Cardiac fibroblast (primary cell): Measurements from ENCODE around the gene KLK6.
A peak's percentile ranks its signal among the peaks of the same experiment; 100 is the strongest.

Source experiments
- DNase-seq, 2 donors: peaks; one replicate each; pipeline versions ENCODE4 v3.0.0 to v3.0.0-alpha.2; 2010; ENCODE audit warnings: low read depth in 2 of 2
- H3K4me3 ChIP-seq, 2 donors: replicated peaks in 1 of 2; 1 replicate in 1 of 2; 2 replicates in 1 of 2; pipeline ENCODE4 v1.5.1; 2011; ENCODE audit warnings: low read depth in 2 of 2, low read length in 2 of 2, mild to moderate bottlenecking in 2 of 2, moderate library complexity in 1 of 2
- TF ChIP-seq, protein P1 (sequence below): IDR thresholded peaks from one replicate; pipeline ENCODE4 v1.5.1; 2011; ENCODE audit warnings: low read depth, mild to moderate bottlenecking, low read length, inconsistent platforms

The KLK6 gene

DNA sequence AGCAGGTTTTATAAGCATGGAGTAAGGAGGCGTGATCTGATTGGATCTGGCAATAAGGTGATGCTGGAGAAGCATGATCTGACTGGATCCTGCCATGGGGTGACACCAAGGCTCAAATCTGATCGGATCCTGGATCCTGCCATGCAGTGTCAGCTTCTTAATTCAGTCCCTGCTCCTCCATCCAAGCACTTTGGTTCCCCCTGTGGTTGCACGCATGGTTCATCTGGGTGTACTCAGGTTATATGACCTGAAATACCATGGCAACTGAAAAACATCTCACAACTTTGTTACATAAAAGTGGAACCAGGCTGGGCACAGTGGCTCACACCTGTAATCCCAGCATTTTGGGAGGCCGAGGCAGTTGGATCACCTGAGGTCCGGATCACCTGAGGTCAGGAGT lies 40.6 kb downstream of the KLK6 start:
- no peak overlapping the region for H3K4me3 ChIP-seq
- TF ChIP-seq, protein P1, sequence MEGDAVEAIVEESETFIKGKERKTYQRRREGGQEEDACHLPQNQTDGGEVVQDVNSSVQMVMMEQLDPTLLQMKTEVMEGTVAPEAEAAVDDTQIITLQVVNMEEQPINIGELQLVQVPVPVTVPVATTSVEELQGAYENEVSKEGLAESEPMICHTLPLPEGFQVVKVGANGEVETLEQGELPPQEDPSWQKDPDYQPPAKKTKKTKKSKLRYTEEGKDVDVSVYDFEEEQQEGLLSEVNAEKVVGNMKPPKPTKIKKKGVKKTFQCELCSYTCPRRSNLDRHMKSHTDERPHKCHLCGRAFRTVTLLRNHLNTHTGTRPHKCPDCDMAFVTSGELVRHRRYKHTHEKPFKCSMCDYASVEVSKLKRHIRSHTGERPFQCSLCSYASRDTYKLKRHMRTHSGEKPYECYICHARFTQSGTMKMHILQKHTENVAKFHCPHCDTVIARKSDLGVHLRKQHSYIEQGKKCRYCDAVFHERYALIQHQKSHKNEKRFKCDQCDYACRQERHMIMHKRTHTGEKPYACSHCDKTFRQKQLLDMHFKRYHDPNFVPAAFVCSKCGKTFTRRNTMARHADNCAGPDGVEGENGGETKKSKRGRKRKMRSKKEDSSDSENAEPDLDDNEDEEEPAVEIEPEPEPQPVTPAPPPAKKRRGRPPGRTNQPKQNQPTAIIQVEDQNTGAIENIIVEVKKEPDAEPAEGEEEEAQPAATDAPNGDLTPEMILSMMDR: no peak
- DNase-seq: no peak

DNA sequence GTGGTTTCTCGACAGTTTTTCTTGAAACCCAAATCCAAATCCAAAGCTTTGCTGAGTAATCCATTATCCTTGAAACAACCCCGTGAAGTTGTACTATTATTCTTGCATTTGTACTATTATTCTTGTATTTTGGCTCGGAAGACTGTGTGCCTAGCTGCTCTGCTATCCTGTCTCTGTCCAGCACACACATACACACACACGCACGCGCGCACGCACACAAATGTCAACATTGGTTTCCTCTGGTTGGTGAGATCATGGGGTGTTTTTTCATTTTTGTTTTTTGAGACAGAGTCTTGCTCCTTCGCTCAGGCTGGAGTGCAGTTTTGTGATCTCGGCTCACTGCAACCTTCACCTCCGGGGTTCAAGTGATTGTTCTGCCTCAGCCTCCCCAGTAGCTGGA lies 43.2 kb downstream of the KLK6 start:
- no peak overlapping the region for H3K4me3 ChIP-seq
- no peak for DNase-seq
- TF ChIP-seq, protein P1: no peak

DNA sequence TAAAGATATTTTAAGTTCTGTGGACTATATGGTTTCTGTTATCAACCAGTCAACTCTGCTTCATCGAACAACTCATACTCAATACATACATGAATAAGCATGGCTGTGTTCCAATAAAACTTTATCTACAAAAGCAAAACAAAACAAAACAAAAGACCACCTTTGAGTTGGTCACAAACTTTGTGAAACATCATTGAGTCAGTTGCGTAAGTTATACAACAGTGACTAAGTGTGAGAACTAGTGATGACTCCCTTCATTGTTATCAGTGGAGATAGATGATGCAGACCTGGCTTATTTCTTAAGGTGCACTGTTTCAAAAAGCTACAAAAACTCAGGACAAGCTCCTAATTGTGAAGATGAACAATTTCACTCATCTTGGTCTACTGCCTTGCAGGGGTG lies 43.7 kb downstream of the KLK6 start:
- H3K4me3 ChIP-seq: no peak overlapping the region
- peak in 1 of 2 donors; percentile 49 for DNase-seq
- TF ChIP-seq, protein P1: no peak

DNA sequence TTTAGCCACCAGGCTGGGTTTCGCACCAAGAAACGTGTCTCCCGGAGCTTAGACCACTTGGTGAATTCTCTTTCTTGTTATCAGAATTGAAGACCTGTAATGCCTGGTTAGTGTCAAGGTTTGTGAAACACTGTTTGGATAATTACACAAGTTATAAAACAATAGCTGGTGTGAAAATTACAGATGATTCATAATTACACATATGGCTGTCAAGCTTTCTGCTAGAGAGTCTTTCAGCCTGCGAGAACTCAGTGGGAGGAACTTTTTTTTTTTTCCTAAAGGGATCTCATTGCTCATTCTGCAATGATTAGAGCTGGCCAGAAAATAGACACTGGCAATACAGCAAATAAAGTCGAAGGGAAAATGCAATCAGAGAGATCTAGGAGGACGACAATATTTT lies 44.8 kb downstream of the KLK6 start:
- no peak for DNase-seq
- no peak overlapping the region for H3K4me3 ChIP-seq

DNA sequence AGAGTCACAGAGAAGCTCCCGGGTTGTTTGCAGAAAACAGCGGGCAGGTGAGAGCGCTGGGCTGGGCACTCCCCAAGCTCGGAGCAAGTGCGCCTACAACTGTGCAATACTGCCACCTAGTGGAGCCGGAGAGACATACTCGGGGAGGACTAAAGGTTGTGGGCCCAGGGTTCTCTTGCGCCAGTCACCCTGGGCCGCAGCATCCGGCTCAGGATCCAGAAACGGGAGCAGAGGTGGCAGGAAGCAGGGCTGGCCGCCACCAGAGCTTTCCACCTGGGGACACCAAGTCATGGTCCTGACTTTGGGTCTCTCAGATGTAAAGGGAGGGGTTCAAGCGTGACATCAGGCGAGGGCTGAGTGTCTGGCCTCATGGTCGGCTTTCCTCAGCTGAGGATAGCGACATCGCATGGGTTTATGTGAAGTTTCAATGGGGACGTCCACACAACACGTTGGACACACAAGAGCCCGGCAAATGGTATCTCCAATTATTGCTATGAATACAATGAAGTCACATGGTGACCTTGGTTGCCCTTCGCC lies 47.0 kb downstream of the KLK6 start:
- DNase-seq: peak; percentile 80 to 82
- H3K4me3 ChIP-seq: no peak overlapping the region
- TF ChIP-seq, protein P1: peak; percentile 85

More for the DNA sequence above, 44.8 kb downstream of the KLK6 start:
- TF ChIP-seq, protein P1: no peak

DNA sequence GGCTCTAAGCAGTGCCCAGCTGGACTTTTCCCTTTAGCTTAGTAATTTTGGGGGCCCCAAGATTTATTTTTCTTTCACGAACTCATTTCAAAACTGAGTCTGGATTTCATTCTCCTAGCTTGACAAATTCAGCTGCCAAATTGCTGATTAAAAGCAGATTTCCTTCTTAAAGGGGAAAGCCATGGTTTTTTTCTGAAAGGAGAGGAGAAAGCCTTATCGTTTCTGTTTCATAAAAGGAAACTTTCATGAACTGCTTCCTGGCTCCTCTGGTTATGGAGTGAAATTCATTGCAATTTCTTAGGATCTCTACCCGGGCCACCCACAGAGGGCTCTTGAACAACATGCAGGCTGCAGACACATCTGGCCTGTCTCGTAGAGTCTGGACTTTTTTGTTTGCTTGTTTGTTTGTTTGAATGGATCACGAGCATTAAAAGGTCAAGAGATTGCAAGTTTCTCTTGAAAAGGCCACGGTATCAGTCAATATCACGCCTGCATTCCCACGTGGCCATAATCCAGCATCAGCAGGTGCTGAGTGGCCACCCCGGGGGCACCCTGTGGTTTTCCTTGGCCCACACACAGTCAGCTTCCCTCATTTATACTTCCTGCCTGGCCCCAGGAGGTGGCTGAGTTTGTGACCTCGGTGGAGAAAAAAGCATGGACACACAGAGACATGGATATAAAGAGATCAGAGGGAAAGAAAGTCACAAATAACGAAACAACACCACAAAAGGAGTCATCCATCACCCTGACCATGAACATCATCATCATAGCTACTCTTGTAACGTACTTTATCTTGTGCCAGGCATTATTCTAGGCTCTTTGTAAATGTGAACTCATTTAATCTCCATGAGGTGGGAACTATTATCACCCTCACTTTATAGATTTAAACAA lies 47.7 kb downstream of the KLK6 start:
- TF ChIP-seq, protein P1: no peak
- no peak for DNase-seq
- no peak overlapping the region for H3K4me3 ChIP-seq

DNA sequence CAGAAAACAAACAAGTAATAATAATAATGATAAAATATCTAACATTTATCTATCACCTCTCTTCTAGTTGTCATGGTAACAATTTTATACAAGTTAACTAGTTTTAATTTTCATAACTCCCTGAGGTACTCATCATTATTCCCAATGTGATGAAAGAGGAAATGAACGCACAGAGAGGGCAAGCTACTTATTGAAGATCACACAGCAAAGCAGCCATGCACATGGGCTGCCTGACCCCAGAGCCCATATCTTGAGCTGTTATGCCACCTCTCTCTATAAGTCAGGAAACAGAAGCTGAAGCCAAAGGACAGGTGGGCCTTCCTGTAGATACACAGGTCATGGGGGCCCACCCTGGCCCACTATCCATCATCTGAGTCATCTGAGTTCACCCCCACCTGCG lies 53.3 kb downstream of the KLK6 start:
- no peak overlapping the region for H3K4me3 ChIP-seq
- no peak for DNase-seq
- TF ChIP-seq, protein P1: no peak
